ENCODE results near the gene ST6GALNAC5.

The ST6GALNAC5 gene

GRCh38 chr1:76854255-76854654 lies 13.0 kb upstream of the ST6GALNAC5 start:
- DNase-seq (ENCODE audit: low read depth): no peak
- no peak overlapping the region for H3K4me3 ChIP-seq (ENCODE audit: low read depth, low read length)
- TF ChIP-seq CTCF (conservative IDR thresholded peaks at IDR 0.05; ENCODE audit: low read depth, low read length): no peak

GRCh38 chr1:76856104-76856503 lies 11.2 kb upstream of the ST6GALNAC5 start:
- no peak for DNase-seq (ENCODE audit: low read depth)
- no peak for TF ChIP-seq CTCF (conservative IDR thresholded peaks at IDR 0.05; ENCODE audit: low read depth, low read length)
- no peak overlapping the region for H3K4me3 ChIP-seq (ENCODE audit: low read depth, low read length)

- DNase-seq (ENCODE audit: low read depth): no peak
- no peak for TF ChIP-seq CTCF (conservative IDR thresholded peaks at IDR 0.05; ENCODE audit: low read depth, low read length)
- H3K4me3 ChIP-seq (ENCODE audit: low read depth, low read length): no peak overlapping the region
Observed at GRCh38 chr1:76857138-76857537, 10.1 kb upstream of the ST6GALNAC5 start.

- no peak for DNase-seq (ENCODE audit: low read depth)
- no peak overlapping the region for H3K4me3 ChIP-seq (ENCODE audit: low read depth, low read length)
- no peak for TF ChIP-seq CTCF (conservative IDR thresholded peaks at IDR 0.05; ENCODE audit: low read depth, low read length)
Observed at GRCh38 chr1:76857973-76858372, 9.3 kb upstream of the ST6GALNAC5 start.

GRCh38 chr1:76861149-76861548 lies 6.1 kb upstream of the ST6GALNAC5 start:
- no peak overlapping the region for H3K4me3 ChIP-seq (ENCODE audit: low read depth, low read length)
- no peak for DNase-seq (ENCODE audit: low read depth)
- no peak for TF ChIP-seq CTCF (conservative IDR thresholded peaks at IDR 0.05; ENCODE audit: low read depth, low read length)

GRCh38 chr1:76862447-76862846 lies 4.8 kb upstream of the ST6GALNAC5 start:
- no peak for TF ChIP-seq CTCF (conservative IDR thresholded peaks at IDR 0.05; ENCODE audit: low read depth, low read length)
- DNase-seq (ENCODE audit: low read depth): peak; percentile 68
- H3K4me3 ChIP-seq (ENCODE audit: low read depth, low read length): no peak overlapping the region

GRCh38 chr1:76864383-76864782 lies 2.9 kb upstream of the ST6GALNAC5 start:
- no peak for TF ChIP-seq CTCF (conservative IDR thresholded peaks at IDR 0.05; ENCODE audit: low read depth, low read length)
- no peak overlapping the region for H3K4me3 ChIP-seq (ENCODE audit: low read depth, low read length)
- no peak for DNase-seq (ENCODE audit: low read depth)
